SK-N-SH (cell line): ENCODE results near the gene LPO. TPM values are rescaled to one million over a fixed set of nuclear protein-coding genes. Genes with fewer than 3 reads are reported as not detected.

Source experiments
- CTCF ChIA-PET: fragments of 300-600, 350-600 bp; formaldehyde crosslinking; extraction: SDS; loops from one replicate; lab custom pipeline; 2021; lab: Yijun Ruan, JAX
- POLR2A ChIA-PET: fragments of 350-600 bp; sonication (Branson Sonifier 250); formaldehyde crosslinking; extraction: SDS; loops from one replicate; lab custom pipeline; 2020; ENCODE audit warnings: antibody characterized with exemption, inconsistent platforms; lab: Yijun Ruan, JAX
- DNase-seq: peaks from one replicate; pipeline ENCODE4 v3.0.0; 2012
- H2AFZ ChIP-seq: fragments of 200-600 bp; sonication (generic); 2 replicates; pipeline ENCODE4 v1.8.1; 2016; ENCODE audit warnings: antibody characterized with exemption, mild to moderate bottlenecking, low read depth
- H3F3A ChIP-seq: fragments of 200-600 bp; sonication (generic); replicated peaks from 2 replicates; pipeline ENCODE3; 2016; ENCODE audit warnings: antibody characterized with exemption, mild to moderate bottlenecking; ENCODE audit not compliant: insufficient read depth
- H3K27ac ChIP-seq, 2 experiments: fragments of 200-500 bp in 1 of 2; fragments of 200-600 bp in 1 of 2; sonication (Bioruptor generic) in 1 of 2; sonication (generic), shearing (Covaris generic) in 1 of 2; 2 replicates each; pipeline versions ENCODE4 v1.5.1 to v1.6.1; 2014 to 2016; ENCODE audit warnings: low read depth in 2 of 2, inconsistent platforms in 1 of 2, low read length in 1 of 2, mild to moderate bottlenecking in 1 of 2, mixed read lengths in 1 of 2
- H3K27me3 ChIP-seq: fragments of 200-600 bp; sonication (generic), shearing (Covaris generic); 2 replicates; pipeline ENCODE4 v1.6.1; 2016; ENCODE audit warnings: mixed run types; ENCODE audit not compliant: insufficient read depth
- H3K36me3 ChIP-seq, 2 experiments: fragments of 200-500 bp in 1 of 2; fragments of 200-600 bp in 1 of 2; sonication (Bioruptor generic) in 1 of 2; sonication (generic) in 1 of 2; replicated peaks in 1 of 2; 2 replicates each; pipeline versions ENCODE3 to v1.5.1; 2014 to 2016; ENCODE audit warnings: low read length in 1 of 2, mild to moderate bottlenecking in 1 of 2; ENCODE audit not compliant: insufficient read depth in 2 of 2, control insufficient read depth in 1 of 2
- H3K4me1 ChIP-seq, 2 experiments: fragments of 200-500 bp in 1 of 2; fragments of 200-600 bp in 1 of 2; sonication (Bioruptor generic) in 1 of 2; sonication (generic), shearing (Covaris generic) in 1 of 2; 2 replicates each; pipeline versions ENCODE4 v1.5.1 to v1.6.1; 2014 to 2016; ENCODE audit warnings: low read depth in 1 of 2, low read length in 1 of 2, mixed run types in 1 of 2; ENCODE audit not compliant: insufficient read depth in 2 of 2, control insufficient read depth in 1 of 2
- H3K4me2 ChIP-seq: fragments of 200-600 bp; sonication (generic), shearing (Covaris generic); 2 replicates; pipeline ENCODE4 v1.6.1; 2017; ENCODE audit warnings: mixed run types
- H3K4me3 ChIP-seq, 2 experiments: fragments of 200-500 bp in 1 of 2; fragments of 200-600 bp in 1 of 2; sonication (Bioruptor generic) in 1 of 2; sonication (generic), shearing (Covaris generic) in 1 of 2; 2 replicates each; pipeline versions ENCODE4 v1.5.1 to v1.8.1; 2014 to 2016; ENCODE audit warnings: low read depth in 2 of 2, inconsistent platforms in 1 of 2, low read length in 1 of 2, mild to moderate bottlenecking in 1 of 2, mixed read lengths in 1 of 2, moderate library complexity in 1 of 2
- H3K79me2 ChIP-seq: fragments of 200-600 bp; sonication (generic); 2 replicates; pipeline ENCODE4 v1.8.1; 2017; ENCODE audit warnings: mild to moderate bottlenecking; ENCODE audit not compliant: insufficient read depth
- H3K9ac ChIP-seq: fragments of 200-600 bp; sonication (generic); 2 replicates; pipeline ENCODE4 v1.6.1; 2017; ENCODE audit warnings: mixed run types
- H3K9me2 ChIP-seq: fragments of 200-600 bp; sonication (generic); 2 replicates; pipeline ENCODE4 v1.6.1; 2017; ENCODE audit warnings: mixed run types
- H3K9me3 ChIP-seq: fragments of 200-600 bp; sonication (generic); 2 replicates; pipeline ENCODE4 v1.6.1; 2017; ENCODE audit warnings: mixed run types, mild to moderate bottlenecking, moderate library complexity
- H4K20me1 ChIP-seq: fragments of 200-600 bp; sonication (generic); 2 replicates; pipeline ENCODE4 v1.6.1; 2017; ENCODE audit warnings: mild to moderate bottlenecking, mixed run types; ENCODE audit not compliant: insufficient read depth
- EP300 ChIP-seq, 2 experiments: IDR thresholded peaks; 2 replicates each; pipeline versions ENCODE4 v1.4.0 to v1.6.1; 2012; ENCODE audit warnings: borderline replicate concordance in 1 of 2, low read depth in 1 of 2, low read length in 1 of 2
- GABPA ChIP-seq: IDR thresholded peaks from 2 replicates; pipeline ENCODE4 v1.4.0; 2012; ENCODE audit warnings: low read depth, mild to moderate bottlenecking
- JUND ChIP-seq: IDR thresholded peaks from 2 replicates; pipeline ENCODE4 v1.4.0; 2012
- MAX ChIP-seq: IDR thresholded peaks from 2 replicates; pipeline ENCODE4 v1.4.0; 2012; ENCODE audit warnings: low read depth
- MXI1 ChIP-seq: IDR thresholded peaks from 2 replicates; pipeline ENCODE4 v1.6.1; 2012; ENCODE audit warnings: mild to moderate bottlenecking, low read depth, low read length, improper control_type of control experiment
- NFIC ChIP-seq: IDR thresholded peaks from 2 replicates; pipeline ENCODE4 v1.4.0; 2012; ENCODE audit warnings: borderline replicate concordance
- NRF1 ChIP-seq: IDR thresholded peaks from 2 replicates; pipeline ENCODE4 v1.6.1; 2012; ENCODE audit warnings: low read depth, mild to moderate bottlenecking, low read length
- POLR2AphosphoS5 ChIP-seq: IDR thresholded peaks from 2 replicates; pipeline ENCODE4 v1.6.1; 2012; ENCODE audit warnings: low read depth, low read length
- RCOR1 ChIP-seq: fragments of 150-350 bp; IDR thresholded peaks from 2 replicates; pipeline ENCODE4 v1.6.1; 2017; ENCODE audit warnings: antibody characterized with exemption, low read length
- RFX5 ChIP-seq: IDR thresholded peaks from 2 replicates; pipeline ENCODE4 v1.6.1; 2012; ENCODE audit warnings: mild to moderate bottlenecking, improper control_type of control experiment, low read length
- RXRA ChIP-seq: IDR thresholded peaks from 2 replicates; pipeline ENCODE4 v1.4.0; 2012; ENCODE audit warnings: low read depth, mild to moderate bottlenecking, borderline replicate concordance
- SMC3 ChIP-seq: IDR thresholded peaks from 2 replicates; pipeline ENCODE4 v1.6.1; 2012; ENCODE audit warnings: low read depth, low read length, improper control_type of control experiment
- TCF12 ChIP-seq: IDR thresholded peaks from 2 replicates; pipeline ENCODE4 v1.4.0; 2012
- USF2 ChIP-seq: fragments of 150-350 bp; IDR thresholded peaks from 2 replicates; pipeline ENCODE4 v1.6.1; 2017; ENCODE audit warnings: antibody characterized with exemption, low read length, low read depth, borderline replicate concordance
- YY1 ChIP-seq: IDR thresholded peaks from 2 replicates; pipeline ENCODE4 v1.4.0; 2012; ENCODE audit warnings: low read depth, mild to moderate bottlenecking
- WGBS: methylation state at CpG from one replicate; pipeline ENCODE4 v1.1.6; 2017; ENCODE audit warnings: low lambda C conversion rate; 5-methylcytosine and 5-hydroxymethylcytosine counted together
- polyA plus RNA-seq, 3 experiments: library from polyadenylated mRNA; depleted of rRNA; stranded (reverse); fragments of >200 nt; gene quantifications; 2 replicates each; pipeline ENCODE4 v1.2.3, GENCODE V29; 2012
- TF ChIP-seq, protein P1 (sequence below): IDR thresholded peaks from 2 replicates; pipeline ENCODE4; 2012
- TF ChIP-seq, protein P2 (sequence below): IDR thresholded peaks from 2 replicates; pipeline ENCODE4 v1.4.0; 2012; ENCODE audit warnings: low read depth, borderline replicate concordance
- TF ChIP-seq, protein P3 (sequence below): fragments of 150-350 bp; IDR thresholded peaks from 2 replicates; pipeline ENCODE4 v1.6.1; 2016; ENCODE audit warnings: mild to moderate bottlenecking, low read depth, low read length

Gene LPO
- polyA plus RNA-seq, 1 of the 3 experiments (the other 2 are of a cell fraction): not detected

- H3K79me2 ChIP-seq: no peaks in the 10 kb centered on the region
- H3K9me3 ChIP-seq: no peaks in the 10 kb centered on the region
- H3K36me3 ChIP-seq: no peaks in the 10 kb centered on the region
- no peak overlapping the region for H3K9ac ChIP-seq
- 68% methylated on average over 4 of the region's 4 CpGs for WGBS
- H4K20me1 ChIP-seq: no peaks in the 10 kb centered on the region
- ChIA-PET CTCF (interaction anchor here (0.6 to 4.0 kb wide), 5 partner anchors 11 to 205 kb away, joined by 3 to 33 read pairs (median 4); partner anchors contain the start of gene MKS1), POLR2A (interaction anchor here (0.6 kb wide), 1 partner anchor 783 kb away, joined by 3 read pairs; no protein-coding TSS in a partner anchor)
- H2AFZ ChIP-seq: no peak overlapping the region
- TF ChIP-seq SMC3: no peak
- TF ChIP-seq, protein P1, sequence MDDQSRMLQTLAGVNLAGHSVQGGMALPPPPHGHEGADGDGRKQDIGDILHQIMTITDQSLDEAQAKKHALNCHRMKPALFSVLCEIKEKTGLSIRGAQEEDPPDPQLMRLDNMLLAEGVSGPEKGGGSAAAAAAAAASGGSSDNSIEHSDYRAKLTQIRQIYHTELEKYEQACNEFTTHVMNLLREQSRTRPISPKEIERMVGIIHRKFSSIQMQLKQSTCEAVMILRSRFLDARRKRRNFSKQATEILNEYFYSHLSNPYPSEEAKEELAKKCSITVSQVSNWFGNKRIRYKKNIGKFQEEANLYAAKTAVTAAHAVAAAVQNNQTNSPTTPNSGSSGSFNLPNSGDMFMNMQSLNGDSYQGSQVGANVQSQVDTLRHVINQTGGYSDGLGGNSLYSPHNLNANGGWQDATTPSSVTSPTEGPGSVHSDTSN: no peak
- TF ChIP-seq POLR2AphosphoS5: no peak
- no peak for TF ChIP-seq MAX
- TF ChIP-seq TCF12: no peak
- no peak for TF ChIP-seq RFX5
- no peak for TF ChIP-seq NRF1
- TF ChIP-seq USF2: no peak
- TF ChIP-seq EP300 (IDR thresholded peaks at IDR 0.05; ENCODE audit: borderline replicate concordance in 1 of 2, low read depth in 1 of 2, low read length in 1 of 2): no peak
- no peak for TF ChIP-seq JUND
- TF ChIP-seq YY1: no peak
- no peak for TF ChIP-seq RXRA
- no peak for TF ChIP-seq RCOR1
- TF ChIP-seq, protein P2, sequence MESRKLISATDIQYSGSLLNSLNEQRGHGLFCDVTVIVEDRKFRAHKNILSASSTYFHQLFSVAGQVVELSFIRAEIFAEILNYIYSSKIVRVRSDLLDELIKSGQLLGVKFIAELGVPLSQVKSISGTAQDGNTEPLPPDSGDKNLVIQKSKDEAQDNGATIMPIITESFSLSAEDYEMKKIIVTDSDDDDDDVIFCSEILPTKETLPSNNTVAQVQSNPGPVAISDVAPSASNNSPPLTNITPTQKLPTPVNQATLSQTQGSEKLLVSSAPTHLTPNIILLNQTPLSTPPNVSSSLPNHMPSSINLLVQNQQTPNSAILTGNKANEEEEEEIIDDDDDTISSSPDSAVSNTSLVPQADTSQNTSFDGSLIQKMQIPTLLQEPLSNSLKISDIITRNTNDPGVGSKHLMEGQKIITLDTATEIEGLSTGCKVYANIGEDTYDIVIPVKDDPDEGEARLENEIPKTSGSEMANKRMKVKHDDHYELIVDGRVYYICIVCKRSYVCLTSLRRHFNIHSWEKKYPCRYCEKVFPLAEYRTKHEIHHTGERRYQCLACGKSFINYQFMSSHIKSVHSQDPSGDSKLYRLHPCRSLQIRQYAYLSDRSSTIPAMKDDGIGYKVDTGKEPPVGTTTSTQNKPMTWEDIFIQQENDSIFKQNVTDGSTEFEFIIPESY: no peak
- TF ChIP-seq, protein P3, sequence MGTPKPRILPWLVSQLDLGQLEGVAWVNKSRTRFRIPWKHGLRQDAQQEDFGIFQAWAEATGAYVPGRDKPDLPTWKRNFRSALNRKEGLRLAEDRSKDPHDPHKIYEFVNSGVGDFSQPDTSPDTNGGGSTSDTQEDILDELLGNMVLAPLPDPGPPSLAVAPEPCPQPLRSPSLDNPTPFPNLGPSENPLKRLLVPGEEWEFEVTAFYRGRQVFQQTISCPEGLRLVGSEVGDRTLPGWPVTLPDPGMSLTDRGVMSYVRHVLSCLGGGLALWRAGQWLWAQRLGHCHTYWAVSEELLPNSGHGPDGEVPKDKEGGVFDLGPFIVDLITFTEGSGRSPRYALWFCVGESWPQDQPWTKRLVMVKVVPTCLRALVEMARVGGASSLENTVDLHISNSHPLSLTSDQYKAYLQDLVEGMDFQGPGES: no peak
- no peak for TF ChIP-seq GABPA
- TF ChIP-seq NFIC: no peak
- TF ChIP-seq MXI1: no peak
- no peak for DNase-seq
- H3K27me3 ChIP-seq: peaks cover 4% of the 10 kb centered on the region; the same call in 1 of the 2 replicates
- H3K4me2 ChIP-seq: no peak overlapping the region
- H3K4me3 ChIP-seq: no peak overlapping the region
- H3K4me1 ChIP-seq: no peaks in the 10 kb centered on the region
- H3K9me2 ChIP-seq: no peaks in the 10 kb centered on the region
- no peaks in the 10 kb centered on the region for H3F3A ChIP-seq
- H3K27ac ChIP-seq: no peak overlapping the region
These were observed 8.5 kb upstream of the LPO start for GRCh38 chr17:58229881-58230280.
